GM23248 (cell line): ENCODE data around the gene CNTN4. TPM values are rescaled to one million over a fixed set of nuclear protein-coding genes. Genes with fewer than 3 reads are reported as not detected.
"Not testable (repeated sequence)": the region's sequence is repeated elsewhere in the genome, so short reads cannot be mapped to it uniquely, and the experiment has no call there.

Source experiments
- DNase-seq: peaks from one replicate; pipeline ENCODE4 v3.0.0-alpha.2; 2015
- H2AFZ ChIP-seq: fragments of 200-600 bp; sonication (generic); 2 replicates; pipeline ENCODE4 v1.6.1; 2016; ENCODE audit warnings: antibody characterized with exemption
- H3F3A ChIP-seq: fragments of 200-600 bp; sonication (generic); 2 replicates; pipeline ENCODE4 v1.6.1; 2016; ENCODE audit warnings: mild to moderate bottlenecking, antibody characterized with exemption, mixed run types; ENCODE audit not compliant: insufficient read depth
- H3K27ac ChIP-seq: fragments of 200-600 bp; sonication (generic); 2 replicates; pipeline ENCODE4 v1.5.1; 2016; ENCODE audit warnings: mild to moderate bottlenecking
- H3K27me3 ChIP-seq: fragments of 200-600 bp; sonication (generic); replicated peaks from 2 replicates; pipeline ENCODE4 v1.6.1; 2016; ENCODE audit warnings: mild to moderate bottlenecking; ENCODE audit not compliant: insufficient read depth
- H3K36me3 ChIP-seq: fragments of 200-600 bp; sonication (generic); 2 replicates; pipeline ENCODE4 v1.6.1; 2016; ENCODE audit warnings: low read depth, mild to moderate bottlenecking
- H3K4me1 ChIP-seq: fragments of 200-600 bp; sonication (generic); 2 replicates; pipeline ENCODE4 v1.6.1; 2016; ENCODE audit warnings: mild to moderate bottlenecking; ENCODE audit not compliant: insufficient read depth
- H3K4me2 ChIP-seq: fragments of 200-600 bp; sonication (generic); one replicate; pipeline ENCODE4 v1.6.1; 2016; ENCODE audit warnings: mild to moderate bottlenecking; ENCODE audit not compliant: unreplicated experiment
- H3K4me3 ChIP-seq: fragments of 200-600 bp; sonication (generic); 2 replicates; pipeline ENCODE4 v1.5.1; 2016; ENCODE audit warnings: mild to moderate bottlenecking
- H3K79me2 ChIP-seq: fragments of 200-600 bp; sonication (generic); 2 replicates; pipeline ENCODE4 v1.6.1; 2016; ENCODE audit warnings: mild to moderate bottlenecking; ENCODE audit not compliant: insufficient read depth
- H3K9ac ChIP-seq: fragments of 200-600 bp; sonication (generic); 2 replicates; pipeline ENCODE4 v1.6.1; 2016; ENCODE audit warnings: mild to moderate bottlenecking
- H3K9me2 ChIP-seq: fragments of 200-600 bp; sonication (generic); 2 replicates; pipeline ENCODE4 v1.6.1; 2016; ENCODE audit warnings: mixed run types, mild to moderate bottlenecking, moderate library complexity; ENCODE audit not compliant: insufficient read depth
- H3K9me3 ChIP-seq: fragments of 200-600 bp; sonication (generic); one replicate; pipeline ENCODE4 v1.6.1; 2017; ENCODE audit warnings: low read depth
- H4K20me1 ChIP-seq: fragments of 200-600 bp; sonication (generic); 2 replicates; pipeline ENCODE4 v1.6.0; 2016; ENCODE audit not compliant: insufficient read depth
- EZH2 ChIP-seq: fragments of 200-600 bp; sonication (generic); IDR thresholded peaks from 2 replicates; pipeline ENCODE4 v1.6.1; 2018; ENCODE audit warnings: antibody characterized with exemption, mild to moderate bottlenecking; ENCODE audit not compliant: insufficient read depth, poor library complexity, severe bottlenecking
- EZH2phosphoT487 ChIP-seq: fragments of 200-600 bp; sonication (generic); IDR thresholded peaks from 2 replicates; pipeline ENCODE4 v1.6.1; 2018; ENCODE audit warnings: antibody characterized with exemption, moderate library complexity, mild to moderate bottlenecking, low read depth; ENCODE audit not compliant: insufficient read depth
- WGBS, 2 experiments: methylation state at CpG; one replicate each; pipeline ENCODE4 v1.1.6; 2015 to 2017; ENCODE audit warnings: low lambda C conversion rate in 2 of 2, low coverage in 1 of 2; ENCODE audit errors: missing lambda C conversion rate in 2 of 2; 5-methylcytosine and 5-hydroxymethylcytosine counted together
- in situ Hi-C: fragments of 300-500 bp; cut with MboI; formaldehyde crosslinking; loops from 2 replicates; pipeline ENCODE4 v1.15.0; 2020
- polyA plus RNA-seq: library from polyadenylated mRNA; unstranded; fragments of >200 nt; fragmentation: Nextera tagmentation; extraction: Ambion mirVana; gene quantifications from 2 replicates; pipeline ENCODE4 v1.2.1, GENCODE V29; 2016
- total RNA-seq: library from RNA; depleted of rRNA; stranded (reverse); fragments of >200 nt; shearing (Covaris generic); gene quantifications from 2 replicates; pipeline ENCODE4 v1.2.3, GENCODE V29; 2014

The CNTN4 gene
- total and polyA plus RNA-seq, 2 experiments from 2014 or later, result not detected

DNA sequence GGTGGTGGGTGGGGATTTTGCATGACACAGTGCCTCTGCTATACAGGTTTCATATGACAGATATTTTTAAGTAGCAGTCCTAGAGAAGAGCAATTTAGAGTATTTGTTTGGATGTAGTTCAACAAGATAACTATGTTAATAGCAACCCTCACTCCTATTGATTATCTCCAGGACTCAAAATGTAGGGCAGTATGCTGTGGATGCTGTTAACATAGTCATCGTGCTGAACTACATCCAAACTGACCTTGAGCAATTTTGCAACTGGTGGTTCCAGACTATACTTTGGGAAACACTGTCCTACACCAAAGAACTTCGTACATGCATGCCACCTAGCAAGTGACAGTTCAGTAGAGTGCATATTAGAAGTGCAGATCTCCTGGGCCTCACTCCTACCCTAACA lies 893.9 kb downstream of the CNTN4 start:
- in situ Hi-C loops, result no loop called here

DNA sequence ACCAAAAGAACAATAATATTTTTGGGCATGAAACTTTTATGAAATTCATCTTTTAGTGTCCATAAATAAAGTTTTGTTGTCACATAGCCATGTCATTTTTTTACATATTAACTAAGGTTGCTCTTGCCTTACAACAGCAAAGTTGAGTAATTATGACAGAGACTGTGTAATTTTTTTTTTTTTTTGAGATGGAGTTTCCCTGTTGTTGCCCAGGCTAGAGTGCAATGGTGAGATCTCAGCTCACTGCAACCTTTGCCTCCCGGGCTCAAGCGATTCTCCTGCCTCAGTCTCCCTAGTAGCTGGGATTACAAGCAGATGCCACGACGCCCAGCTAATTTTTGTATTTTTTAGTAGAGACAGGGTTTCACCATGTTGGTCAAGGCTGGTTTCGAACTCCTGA lies 894.5 kb downstream of the CNTN4 start:
- H3K36me3 ChIP-seq, H3K9me2 ChIP-seq, H4K20me1 ChIP-seq, H3K9ac ChIP-seq, H3K79me2 ChIP-seq, DNase-seq, H3K4me3 ChIP-seq, H2AFZ ChIP-seq, in situ Hi-C loops, H3K4me2 ChIP-seq, H3K4me1 ChIP-seq, H3K27me3 ChIP-seq, H3K27ac ChIP-seq, H3K9me3 ChIP-seq, H3F3A ChIP-seq: not testable (repeated sequence)
- WGBS, 2 experiments, result 48 to 60% methylated on average over 5 of the region's 5 CpGs

More for the DNA sequence above, 893.9 kb downstream of the CNTN4 start:
- no peaks in the 10 kb centered on the region for H3K9me3 ChIP-seq
- no peaks in the 10 kb centered on the region for H3K79me2 ChIP-seq
- no peaks in the 10 kb centered on the region for H4K20me1 ChIP-seq
- H3K9me2 ChIP-seq, result no peaks in the 10 kb centered on the region
- H3F3A ChIP-seq, result no peaks in the 10 kb centered on the region
- no peak overlapping the region for H3K4me2 ChIP-seq
- no peaks in the 10 kb centered on the region for H3K27me3 ChIP-seq
- WGBS, 2 experiments, result 11 to 19% methylated on average over 2 of the region's 2 CpGs
- no peak overlapping the region for H3K9ac ChIP-seq
- no peak overlapping the region for H3K27ac ChIP-seq
- TF ChIP-seq EZH2phosphoT487, result no peak
- no peak for TF ChIP-seq EZH2
- no peaks in the 10 kb centered on the region for H3K4me1 ChIP-seq
- no peak overlapping the region for H2AFZ ChIP-seq
- H3K4me3 ChIP-seq, result no peak overlapping the region
- DNase-seq, result no peak
- no peaks in the 10 kb centered on the region for H3K36me3 ChIP-seq

DNA sequence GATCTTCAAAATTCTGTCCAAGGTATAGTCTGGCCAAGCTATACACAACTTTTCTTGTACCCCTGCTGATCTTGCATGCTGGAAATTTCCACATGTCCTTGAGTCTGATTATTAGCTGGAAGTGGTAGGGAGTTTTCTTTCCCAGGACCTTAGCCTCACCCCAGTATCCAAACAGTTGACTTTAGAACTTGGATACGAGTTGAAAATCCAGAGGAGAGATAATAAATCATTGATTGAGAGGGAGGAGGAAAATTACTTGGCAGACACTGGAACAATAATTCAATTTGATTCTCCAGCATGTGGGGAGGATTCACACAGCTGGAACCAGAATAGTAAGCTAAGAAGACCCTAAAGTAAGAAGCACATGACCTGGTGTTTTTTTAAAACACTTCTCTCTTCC lies 895.1 kb downstream of the CNTN4 start:
- no peak overlapping the region for H3K27ac ChIP-seq
- TF ChIP-seq EZH2phosphoT487, result no peak
- no peak for TF ChIP-seq EZH2
- H3K9me3 ChIP-seq, result no peaks in the 10 kb centered on the region
- H3K36me3 ChIP-seq, result no peaks in the 10 kb centered on the region
- no peak for DNase-seq
- H3K9me2 ChIP-seq, result no peaks in the 10 kb centered on the region
- no peaks in the 10 kb centered on the region for H3K4me1 ChIP-seq
- H3K4me3 ChIP-seq, result no peak overlapping the region
- in situ Hi-C loops, result no loop called here
- no peak overlapping the region for H3K4me2 ChIP-seq
- H3K27me3 ChIP-seq, result no peaks in the 10 kb centered on the region
- H3K9ac ChIP-seq, result no peak overlapping the region
- no peaks in the 10 kb centered on the region for H4K20me1 ChIP-seq
- no peaks in the 10 kb centered on the region for H3K79me2 ChIP-seq
- no peaks in the 10 kb centered on the region for H3F3A ChIP-seq
- no peak overlapping the region for H2AFZ ChIP-seq
- 0 to 6% methylated on average over 1 of the region's 1 CpG for WGBS, 2 experiments

DNA sequence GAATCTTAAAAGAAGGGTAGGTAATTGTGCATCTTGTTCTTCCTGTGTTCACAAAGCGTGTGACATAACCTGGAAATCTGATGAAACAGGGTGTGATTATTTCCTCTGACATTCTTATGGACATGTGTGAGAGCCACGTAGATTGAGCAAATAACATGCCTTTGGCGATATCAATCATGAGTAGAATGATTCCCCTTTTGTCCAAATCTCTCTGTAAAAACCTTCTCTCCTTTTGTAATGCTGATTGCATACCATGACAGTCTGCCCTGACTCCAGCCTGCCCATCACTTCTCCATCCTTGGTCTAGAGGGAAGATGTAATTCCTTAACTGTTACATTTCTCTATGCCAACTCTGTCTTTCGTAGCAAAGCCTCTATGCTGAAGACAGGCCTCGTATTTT lies 896.5 kb downstream of the CNTN4 start:
- no peak overlapping the region for H3K27ac ChIP-seq
- no peaks in the 10 kb centered on the region for H3K4me1 ChIP-seq
- no peak for DNase-seq
- H3K79me2 ChIP-seq, result no peaks in the 10 kb centered on the region
- H3K4me2 ChIP-seq, result no peak overlapping the region
- no peak overlapping the region for H2AFZ ChIP-seq
- no peak overlapping the region for H3K9ac ChIP-seq
- no peaks in the 10 kb centered on the region for H3K9me2 ChIP-seq
- H3F3A ChIP-seq, result no peaks in the 10 kb centered on the region
- WGBS, 2 experiments, result 28 to 35% methylated on average over 5 of the region's 5 CpGs
- no peaks in the 10 kb centered on the region for H4K20me1 ChIP-seq
- in situ Hi-C loops, result no loop called here
- no peaks in the 10 kb centered on the region for H3K36me3 ChIP-seq
- no peak for TF ChIP-seq EZH2phosphoT487
- no peak for TF ChIP-seq EZH2
- no peaks in the 10 kb centered on the region for H3K27me3 ChIP-seq
- H3K4me3 ChIP-seq, result no peak overlapping the region
- no peaks in the 10 kb centered on the region for H3K9me3 ChIP-seq

DNA sequence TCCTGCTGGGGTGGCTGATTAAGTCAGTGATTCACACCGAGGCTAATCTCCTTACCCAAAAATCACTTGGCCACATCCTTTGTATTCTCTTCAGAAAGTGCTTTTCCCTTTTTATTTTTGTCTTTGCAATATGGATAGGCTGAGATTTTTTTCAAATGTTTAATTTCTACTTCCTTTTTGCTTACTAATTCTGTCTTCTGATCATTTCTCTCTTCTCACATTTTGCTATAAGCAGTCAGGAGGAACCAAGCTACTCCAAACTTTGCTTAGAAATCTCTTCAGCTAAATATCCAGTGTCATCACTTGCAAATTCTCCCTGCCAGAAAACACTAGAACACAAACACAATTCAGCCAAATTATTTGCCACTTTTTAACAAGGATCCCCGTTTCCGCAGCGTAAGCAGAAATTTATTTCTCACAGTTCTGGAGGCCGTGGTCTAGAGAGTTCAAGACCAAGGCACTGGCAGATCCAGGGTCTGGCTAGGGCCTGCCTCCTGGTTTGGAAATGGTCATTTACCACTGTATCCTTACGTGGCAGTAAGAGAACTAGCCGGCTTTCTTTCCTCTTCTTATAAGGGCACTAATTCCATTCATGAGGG lies 906.6 kb downstream of the CNTN4 start:
- no peak overlapping the region for H2AFZ ChIP-seq
- in situ Hi-C loops, result no loop called here
- no peaks in the 10 kb centered on the region for H3K9me3 ChIP-seq
- no peaks in the 10 kb centered on the region for H3K27me3 ChIP-seq
- H3K4me1 ChIP-seq, result no peaks in the 10 kb centered on the region
- no peak for DNase-seq
- no peaks in the 10 kb centered on the region for H3K79me2 ChIP-seq
- TF ChIP-seq EZH2 (no peak), EZH2phosphoT487 (no peak)
- no peaks in the 10 kb centered on the region for H3F3A ChIP-seq
- H3K27ac ChIP-seq, result no peak overlapping the region
- H3K4me3 ChIP-seq, result no peak overlapping the region
- H3K9me2 ChIP-seq, result no peaks in the 10 kb centered on the region
- H3K4me2 ChIP-seq, result no peak overlapping the region
- H4K20me1 ChIP-seq, result no peaks in the 10 kb centered on the region
- no peak overlapping the region for H3K9ac ChIP-seq
- H3K36me3 ChIP-seq, result no peaks in the 10 kb centered on the region
- WGBS, 2 experiments, result 42 to 55% methylated on average over 7 of the region's 7 CpGs
